Measurements from ENCODE around the gene LTBP1.

- TF ChIP-seq CTCF (IDR thresholded peaks at IDR 0.05; ENCODE audit: low read depth, low read length, missing input control): no peak
- TF ChIP-seq FOXA1 (IDR thresholded peaks at IDR 0.05): no peak
- TF ChIP-seq YY1 (IDR thresholded peaks at IDR 0.05): no peak
- TF ChIP-seq REST (IDR thresholded peaks at IDR 0.05): no peak
- no peak for TF ChIP-seq ATF3 (IDR thresholded peaks at IDR 0.05)
- TF ChIP-seq MAX (IDR thresholded peaks at IDR 0.05): no peak
- no peak for TF ChIP-seq RAD21 (IDR thresholded peaks at IDR 0.05)
Observed at GRCh38 chr2:33241581-33241980, 294.8 kb downstream of the LTBP1 start.

Data from liver (tissue), 3 donors.